ENCODE data around the gene TRIB2.

Gene TRIB2

DNA sequence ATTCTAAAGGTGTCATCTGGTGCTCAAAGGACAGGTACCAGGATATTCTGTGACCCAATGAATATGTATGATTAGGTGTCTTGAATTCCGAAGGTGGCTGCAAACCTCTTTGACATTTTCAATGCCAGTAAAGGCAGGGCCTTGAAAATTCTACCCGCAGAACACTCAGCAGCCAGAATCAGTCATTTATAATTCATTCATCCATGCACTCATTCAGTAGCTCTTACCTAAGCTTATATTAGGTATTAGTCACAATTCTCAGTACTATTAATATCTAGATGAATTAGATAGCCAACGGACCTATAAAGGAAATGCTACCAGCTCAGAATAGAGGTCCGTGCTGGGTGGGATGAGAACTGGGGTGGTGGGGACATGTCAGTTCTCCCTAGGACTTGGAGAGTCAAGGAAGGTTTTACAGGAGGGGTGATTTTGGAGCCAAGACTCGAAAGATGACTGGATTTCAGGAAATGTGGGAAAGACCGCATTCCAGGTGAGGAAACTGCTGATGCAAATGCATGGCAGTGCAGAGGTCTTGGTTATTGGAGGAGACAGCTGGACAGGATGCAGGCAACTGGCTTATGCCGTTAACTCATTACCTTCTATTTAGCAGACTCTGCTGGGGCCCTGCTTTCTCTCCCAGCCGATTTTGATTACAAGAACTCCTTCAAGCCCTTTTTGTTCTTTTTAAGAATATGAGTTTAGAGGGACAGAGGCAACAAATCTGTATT, 7.2 kb downstream of the TRIB2 start:
- peaks cover 29% of the 10 kb centered on the region for H3K36me3 ChIP-seq (ENCODE audit: control insufficient read depth, insufficient read depth, low read length)
- H3K4me3 ChIP-seq (ENCODE audit: low read depth, low read length): no peak overlapping the region
- H3K9me3 ChIP-seq (ENCODE audit: control insufficient read depth, insufficient read depth, low read length): no peaks in the 10 kb centered on the region
- no peak overlapping the region for H3K9ac ChIP-seq (ENCODE audit: low read depth, low read length)
- peaks cover 14% of the 10 kb centered on the region for H3K27me3 ChIP-seq (ENCODE audit: control insufficient read depth, insufficient read depth, low read length)
- peaks cover 7% of the 10 kb centered on the region for H3K4me1 ChIP-seq (ENCODE audit: control insufficient read depth, insufficient read depth, low read length)

DNA sequence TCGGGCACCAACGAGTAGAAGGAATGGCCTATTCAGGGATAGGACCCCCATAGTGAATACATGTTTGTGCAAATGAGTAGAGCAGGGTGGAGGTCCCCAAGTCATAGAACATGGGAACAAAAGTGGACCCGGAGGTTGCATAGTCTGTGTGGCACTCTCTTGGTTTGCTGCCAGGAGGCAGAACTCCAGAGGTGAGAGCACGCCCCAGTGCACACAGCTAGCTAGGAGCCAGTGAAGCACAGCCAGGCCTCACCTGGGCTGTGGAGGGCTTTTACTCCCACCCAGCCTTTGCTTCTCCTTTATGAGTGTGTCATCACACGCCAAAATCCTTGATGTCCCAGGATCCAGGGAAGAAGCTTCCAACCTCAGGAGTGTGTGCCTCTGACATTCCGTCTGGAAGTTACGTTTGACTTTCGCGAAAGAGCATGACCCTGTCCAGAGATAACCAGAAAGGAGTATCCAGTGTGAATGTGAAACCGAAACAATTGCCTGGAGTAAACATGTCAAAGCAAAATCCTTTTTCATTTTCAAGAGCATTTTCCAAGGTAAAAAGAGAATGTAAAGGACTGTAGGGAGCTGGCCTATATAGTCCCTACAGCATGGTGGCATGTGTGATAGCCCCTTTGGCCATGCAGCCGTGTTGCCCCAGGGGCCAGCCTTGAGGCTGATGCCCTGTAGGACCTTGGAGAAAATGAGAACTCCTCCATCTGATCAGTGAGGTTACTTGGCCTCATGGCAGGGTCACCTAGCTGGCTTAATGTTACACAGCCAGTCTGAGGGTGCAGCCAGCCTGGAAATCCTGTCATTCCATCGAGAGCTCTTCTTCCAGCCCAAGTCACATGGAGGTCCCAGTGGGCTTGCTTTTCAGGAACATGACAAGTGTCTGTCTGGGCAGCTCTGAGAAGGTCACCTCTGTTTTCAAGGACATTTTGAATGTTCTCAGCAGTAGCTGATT, 8.8 kb downstream of the TRIB2 start:
- no peak overlapping the region for H3K9ac ChIP-seq (ENCODE audit: low read depth, low read length)
- no peak overlapping the region for H3K4me3 ChIP-seq (ENCODE audit: low read depth, low read length)
- no peaks in the 10 kb centered on the region for H3K4me1 ChIP-seq (ENCODE audit: control insufficient read depth, insufficient read depth, low read length)
- no peaks in the 10 kb centered on the region for H3K27me3 ChIP-seq (ENCODE audit: control insufficient read depth, insufficient read depth, low read length)
- H3K9me3 ChIP-seq (ENCODE audit: control insufficient read depth, insufficient read depth, low read length): no peaks in the 10 kb centered on the region
- peaks cover 31% of the 10 kb centered on the region for H3K36me3 ChIP-seq (ENCODE audit: control insufficient read depth, insufficient read depth, low read length)

DNA sequence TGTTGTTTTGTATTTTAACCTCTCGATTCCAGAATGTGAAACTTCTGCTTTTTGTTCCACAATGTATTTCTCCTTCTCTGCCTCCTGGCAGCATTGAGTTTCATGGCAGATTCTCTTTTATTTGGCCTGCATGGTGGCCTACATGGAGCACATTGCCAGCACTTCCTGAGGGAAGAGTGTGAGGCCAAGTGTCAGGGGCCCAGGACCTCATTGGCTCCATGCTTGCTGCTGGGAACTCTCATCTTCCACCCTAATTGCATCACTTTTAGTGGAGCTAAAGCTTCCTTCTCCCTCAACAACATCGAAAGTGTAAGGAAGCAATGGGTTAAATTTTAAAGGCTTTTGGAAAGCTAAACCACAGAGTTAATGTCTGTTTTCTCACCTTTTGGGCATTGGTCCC, 9.5 kb downstream of the TRIB2 start:
- no peak overlapping the region for H3K4me3 ChIP-seq (ENCODE audit: low read depth, low read length)
- H3K4me1 ChIP-seq (ENCODE audit: control insufficient read depth, insufficient read depth, low read length): no peaks in the 10 kb centered on the region
- H3K9ac ChIP-seq (ENCODE audit: low read depth, low read length): no peak overlapping the region
- peaks cover 31% of the 10 kb centered on the region for H3K36me3 ChIP-seq (ENCODE audit: control insufficient read depth, insufficient read depth, low read length)
- no peaks in the 10 kb centered on the region for H3K27me3 ChIP-seq (ENCODE audit: control insufficient read depth, insufficient read depth, low read length)
- H3K9me3 ChIP-seq (ENCODE audit: control insufficient read depth, insufficient read depth, low read length): no peaks in the 10 kb centered on the region

DNA sequence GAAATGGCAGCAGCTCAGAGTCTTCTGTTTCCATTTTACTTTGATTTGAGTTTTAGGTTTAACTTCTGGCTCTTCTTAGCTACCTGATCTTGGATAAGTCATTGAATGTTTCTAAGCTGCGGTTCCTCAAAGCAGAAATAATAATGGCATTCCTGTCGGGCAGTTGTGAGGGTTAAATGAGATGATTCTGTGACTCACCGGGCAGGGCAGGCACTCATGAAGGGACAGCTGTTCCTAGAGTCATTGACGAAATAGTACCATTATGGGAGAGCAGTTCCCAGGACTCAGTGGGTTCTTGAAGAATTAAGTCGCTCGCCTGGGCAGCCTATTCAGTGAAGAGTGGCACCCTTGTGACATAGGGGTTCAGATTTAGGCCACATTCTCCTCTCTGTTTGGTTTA, 10.3 kb downstream of the TRIB2 start:
- Histone ChIP-seq H3K9me3 (ENCODE audit: control insufficient read depth, insufficient read depth, low read length) (no peaks in the 10 kb centered on the region), H3K9ac (ENCODE audit: low read depth, low read length) (no peak overlapping the region), H3K27me3 (ENCODE audit: control insufficient read depth, insufficient read depth, low read length) (no peaks in the 10 kb centered on the region), H3K4me1 (ENCODE audit: control insufficient read depth, insufficient read depth, low read length) (no peaks in the 10 kb centered on the region), H3K36me3 (ENCODE audit: control insufficient read depth, insufficient read depth, low read length) (peaks cover 31% of the 10 kb centered on the region), H3K4me3 (ENCODE audit: low read depth, low read length) (no peak overlapping the region)

DNA sequence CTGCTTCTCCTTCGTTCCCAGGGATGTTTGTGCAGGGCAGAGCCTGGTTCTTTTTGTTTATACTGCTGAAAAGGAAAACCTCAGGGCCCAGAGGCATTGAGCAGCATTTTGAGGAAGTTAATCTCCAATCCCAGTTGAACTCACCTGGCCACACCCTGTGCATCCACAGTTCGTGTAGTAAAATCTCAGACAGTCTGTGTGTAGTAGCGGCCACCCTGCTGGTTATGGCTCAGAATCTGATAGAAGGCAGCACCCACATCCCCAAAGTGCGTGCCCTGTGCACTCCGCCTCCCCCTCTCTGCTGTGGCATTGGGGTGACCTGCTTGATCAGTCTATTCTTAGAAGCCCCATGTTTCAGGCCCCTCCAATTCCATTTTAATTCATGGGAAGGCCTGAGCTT, 10.9 kb downstream of the TRIB2 start:
- Histone ChIP-seq H3K36me3 (ENCODE audit: control insufficient read depth, insufficient read depth, low read length) (peaks cover 31% of the 10 kb centered on the region), H3K4me1 (ENCODE audit: control insufficient read depth, insufficient read depth, low read length) (no peaks in the 10 kb centered on the region), H3K4me3 (ENCODE audit: low read depth, low read length) (no peak overlapping the region), H3K9ac (ENCODE audit: low read depth, low read length) (no peak overlapping the region), H3K9me3 (ENCODE audit: control insufficient read depth, insufficient read depth, low read length) (no peaks in the 10 kb centered on the region), H3K27me3 (ENCODE audit: control insufficient read depth, insufficient read depth, low read length) (no peaks in the 10 kb centered on the region)

DNA sequence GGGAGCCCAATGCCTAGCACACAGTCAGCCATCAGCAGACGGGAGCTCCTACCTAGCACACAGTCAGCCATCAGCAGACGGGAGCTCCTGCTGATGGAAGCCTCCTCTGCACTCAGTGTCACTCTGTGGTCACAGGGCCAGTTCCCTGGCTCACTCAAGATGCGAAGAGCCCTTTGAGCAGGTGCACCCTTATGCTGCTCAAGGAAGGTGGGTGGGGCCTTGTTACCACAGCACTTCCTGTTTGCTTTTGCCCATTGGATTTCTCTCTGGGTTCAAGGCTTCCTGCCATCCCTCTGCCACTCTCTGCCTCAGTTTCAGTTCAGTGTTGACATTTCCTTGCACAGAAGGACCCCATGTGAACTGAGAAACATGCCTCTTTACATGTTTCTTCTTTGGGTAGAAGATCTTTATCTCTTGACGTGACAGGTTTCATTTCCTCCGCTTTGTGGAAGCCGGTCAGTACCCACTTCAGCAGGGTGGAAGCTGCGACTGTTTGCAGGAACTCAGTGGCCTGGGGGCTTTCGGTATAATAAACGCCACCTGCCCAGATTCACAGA, 11.6 kb downstream of the TRIB2 start:
- H3K9ac ChIP-seq (ENCODE audit: low read depth, low read length): no peak overlapping the region
- H3K36me3 ChIP-seq (ENCODE audit: control insufficient read depth, insufficient read depth, low read length): peaks cover 31% of the 10 kb centered on the region
- no peaks in the 10 kb centered on the region for H3K4me1 ChIP-seq (ENCODE audit: control insufficient read depth, insufficient read depth, low read length)
- H3K4me3 ChIP-seq (ENCODE audit: low read depth, low read length): no peak overlapping the region
- H3K9me3 ChIP-seq (ENCODE audit: control insufficient read depth, insufficient read depth, low read length): no peaks in the 10 kb centered on the region
- H3K27me3 ChIP-seq (ENCODE audit: control insufficient read depth, insufficient read depth, low read length): no peaks in the 10 kb centered on the region

DNA sequence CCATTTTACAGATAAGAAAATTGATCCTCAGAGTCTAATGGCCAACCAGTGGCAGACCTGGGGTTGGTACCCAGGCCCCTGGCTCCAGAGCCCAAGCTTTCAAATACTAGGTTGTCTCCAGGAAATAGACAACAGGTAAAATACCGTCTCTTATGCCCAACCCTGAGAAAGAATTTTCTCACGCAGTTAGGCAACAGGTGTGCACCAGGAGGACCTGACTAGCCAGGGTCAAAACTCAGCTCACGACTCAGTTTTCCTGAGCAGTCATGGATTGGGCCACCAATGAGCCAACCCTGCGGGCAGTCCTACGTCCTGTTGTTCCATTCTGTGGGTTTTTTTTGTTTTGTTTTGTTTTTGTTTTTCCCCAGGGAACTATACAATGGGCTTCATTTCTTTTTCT, 13.5 kb downstream of the TRIB2 start:
- Histone ChIP-seq H3K4me1 (ENCODE audit: control insufficient read depth, insufficient read depth, low read length) (no peaks in the 10 kb centered on the region), H3K36me3 (ENCODE audit: control insufficient read depth, insufficient read depth, low read length) (peaks cover 24% of the 10 kb centered on the region), H3K27me3 (ENCODE audit: control insufficient read depth, insufficient read depth, low read length) (no peaks in the 10 kb centered on the region)

DNA sequence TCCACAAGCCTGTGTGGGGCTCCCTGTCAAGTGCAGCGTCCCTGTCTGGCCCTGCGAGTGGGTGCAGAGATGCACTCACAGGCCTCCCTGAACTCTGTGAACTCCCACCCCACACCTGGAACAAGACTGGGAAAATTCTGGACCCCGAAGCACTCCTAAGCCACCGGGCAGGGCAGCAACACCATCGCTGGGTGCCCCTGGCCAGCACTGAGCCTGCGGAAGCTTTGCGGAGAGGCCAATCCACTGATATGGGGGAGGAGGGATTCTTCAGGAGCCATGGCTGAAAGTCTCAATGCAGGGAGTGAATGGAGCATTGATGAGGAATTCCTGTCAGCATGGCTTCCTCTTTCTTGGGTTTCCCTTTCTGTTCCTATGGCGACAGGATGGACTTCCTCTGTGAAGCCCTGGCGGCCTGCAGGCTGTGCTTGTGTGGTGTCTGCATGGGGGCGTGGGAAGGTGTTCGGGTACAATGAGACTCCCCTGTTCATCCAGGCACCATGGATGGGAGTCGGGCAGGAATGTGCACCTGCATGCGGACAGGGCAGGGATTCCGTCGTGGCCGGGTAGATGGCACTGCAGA, 15.1 kb downstream of the TRIB2 start:
- H3K9me3 ChIP-seq (ENCODE audit: control insufficient read depth, insufficient read depth, low read length): no peaks in the 10 kb centered on the region
- H3K9ac ChIP-seq (ENCODE audit: low read depth, low read length): no peak overlapping the region
- no peaks in the 10 kb centered on the region for H3K4me1 ChIP-seq (ENCODE audit: control insufficient read depth, insufficient read depth, low read length)
- H3K4me3 ChIP-seq (ENCODE audit: low read depth, low read length): no peak overlapping the region
- H3K36me3 ChIP-seq (ENCODE audit: control insufficient read depth, insufficient read depth, low read length): peaks cover 20% of the 10 kb centered on the region
- no peaks in the 10 kb centered on the region for H3K27me3 ChIP-seq (ENCODE audit: control insufficient read depth, insufficient read depth, low read length)

More for the DNA sequence above, 13.5 kb downstream of the TRIB2 start:
- Histone ChIP-seq H3K9ac (ENCODE audit: low read depth, low read length) (no peak overlapping the region), H3K4me3 (ENCODE audit: low read depth, low read length) (no peak overlapping the region), H3K9me3 (ENCODE audit: control insufficient read depth, insufficient read depth, low read length) (no peaks in the 10 kb centered on the region)

DNA sequence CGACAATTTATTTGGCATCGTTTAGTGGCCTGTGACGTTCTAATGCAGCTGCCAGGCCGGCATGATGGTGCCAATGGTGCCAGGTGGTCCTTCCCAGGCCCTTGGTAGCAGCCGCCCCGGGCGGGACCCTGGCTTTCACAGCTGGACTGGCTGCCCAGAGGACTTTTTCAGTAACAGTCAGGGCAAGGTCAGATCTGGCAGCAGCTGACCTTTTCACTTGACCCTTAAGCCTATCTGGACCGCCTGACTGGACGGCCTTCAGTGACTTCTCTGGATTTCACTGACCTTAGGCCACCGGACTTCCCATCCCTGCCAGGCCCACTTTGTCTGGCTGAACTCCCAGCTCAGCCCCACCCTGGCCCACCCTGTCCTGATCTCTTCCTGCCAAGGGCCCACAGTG, 15.9 kb downstream of the TRIB2 start:
- peaks cover 19% of the 10 kb centered on the region for H3K36me3 ChIP-seq (ENCODE audit: control insufficient read depth, insufficient read depth, low read length)

DNA sequence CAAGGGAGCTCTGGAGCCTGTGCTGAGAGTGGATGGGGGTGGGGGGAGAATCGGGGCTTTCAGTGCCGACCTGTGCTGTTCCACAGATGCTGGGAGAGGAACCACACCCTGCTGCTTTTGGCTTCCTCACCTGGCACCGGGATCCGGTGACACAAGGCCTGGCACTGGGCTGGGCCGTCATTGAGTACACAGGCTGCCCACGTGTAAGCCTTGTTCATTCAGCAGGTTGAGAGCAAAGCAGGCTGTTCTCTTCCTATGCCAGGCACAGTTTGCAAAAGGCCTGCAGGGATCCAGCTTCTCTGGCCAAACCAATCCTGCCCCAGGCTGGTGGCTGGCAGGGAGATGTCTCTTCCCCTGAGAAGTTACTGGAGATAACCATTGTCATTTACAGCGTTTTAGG, 17.1 kb downstream of the TRIB2 start:
- no peak overlapping the region for H3K4me3 ChIP-seq (ENCODE audit: low read depth, low read length)
- no peaks in the 10 kb centered on the region for H3K9me3 ChIP-seq (ENCODE audit: control insufficient read depth, insufficient read depth, low read length)
- H3K9ac ChIP-seq (ENCODE audit: low read depth, low read length): no peak overlapping the region
- peaks cover 11% of the 10 kb centered on the region for H3K36me3 ChIP-seq (ENCODE audit: control insufficient read depth, insufficient read depth, low read length)
- H3K4me1 ChIP-seq (ENCODE audit: control insufficient read depth, insufficient read depth, low read length): no peaks in the 10 kb centered on the region
- H3K27me3 ChIP-seq (ENCODE audit: control insufficient read depth, insufficient read depth, low read length): no peaks in the 10 kb centered on the region

More for the DNA sequence above, 15.9 kb downstream of the TRIB2 start:
- Histone ChIP-seq H3K9me3 (ENCODE audit: control insufficient read depth, insufficient read depth, low read length) (no peaks in the 10 kb centered on the region), H3K9ac (ENCODE audit: low read depth, low read length) (no peak overlapping the region), H3K4me3 (ENCODE audit: low read depth, low read length) (no peak overlapping the region), H3K27me3 (ENCODE audit: control insufficient read depth, insufficient read depth, low read length) (no peaks in the 10 kb centered on the region), H3K4me1 (ENCODE audit: control insufficient read depth, insufficient read depth, low read length) (no peaks in the 10 kb centered on the region)

DNA sequence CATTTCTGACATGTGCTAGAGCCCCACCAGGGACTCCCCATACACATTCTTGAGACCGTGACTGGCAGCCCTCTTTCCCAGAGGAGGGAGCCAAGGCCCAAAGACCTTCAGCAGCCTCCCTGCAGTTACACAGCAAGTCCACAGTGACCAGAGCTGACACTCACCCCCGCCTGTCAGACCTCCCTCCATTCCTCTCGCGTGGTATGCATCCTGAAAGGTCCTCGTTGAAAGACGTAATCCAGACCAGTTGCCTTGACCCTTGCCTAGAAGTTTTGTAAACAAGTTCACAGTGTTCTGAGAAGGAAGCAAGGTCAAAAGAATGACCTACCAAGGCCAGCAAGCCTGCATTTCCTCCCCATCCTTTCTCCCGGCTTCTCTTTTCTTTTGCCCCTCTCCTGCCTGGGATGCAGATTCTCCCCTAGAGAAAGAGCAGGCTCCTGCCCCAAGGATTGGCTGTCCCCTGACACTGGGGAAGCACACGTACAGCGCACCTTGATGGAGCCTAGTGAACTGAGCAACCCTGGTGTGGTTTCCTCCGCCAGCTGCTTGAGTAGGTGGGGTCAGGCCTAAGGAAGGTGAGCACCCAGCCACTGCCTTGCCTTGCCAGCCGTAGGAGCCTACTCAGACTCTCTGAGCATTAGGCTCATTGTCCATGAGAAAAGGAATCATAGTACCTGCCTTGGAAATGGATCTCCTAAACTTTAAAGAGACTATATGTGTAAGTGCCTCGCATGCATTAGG, 18.3 kb downstream of the TRIB2 start:
- Histone ChIP-seq H3K9me3 (ENCODE audit: control insufficient read depth, insufficient read depth, low read length) (no peaks in the 10 kb centered on the region), H3K36me3 (ENCODE audit: control insufficient read depth, insufficient read depth, low read length) (peaks cover 13% of the 10 kb centered on the region), H3K9ac (ENCODE audit: low read depth, low read length) (no peak overlapping the region), H3K27me3 (ENCODE audit: control insufficient read depth, insufficient read depth, low read length) (no peaks in the 10 kb centered on the region), H3K4me3 (ENCODE audit: low read depth, low read length) (no peak overlapping the region), H3K4me1 (ENCODE audit: control insufficient read depth, insufficient read depth, low read length) (no peaks in the 10 kb centered on the region)
